ENCODE measurements around the gene RAB11FIP5.
"Not testable (repeated sequence)": the region's sequence is repeated elsewhere in the genome, so short reads cannot be mapped to it uniquely, and the experiment has no call there.

Gene RAB11FIP5

GRCh38 chr2:73069855-73070642 lies 42.7 kb downstream of the RAB11FIP5 start:
- DNase-seq = no peak

- DNase-seq = no peak
Measured at GRCh38 chr2:73069041-73069854, 43.5 kb downstream of the RAB11FIP5 start.

- DNase-seq = no peak
Measured at GRCh38 chr2:73068147-73068546, 44.6 kb downstream of the RAB11FIP5 start.

GRCh38 chr2:73067043-73067442 lies 45.7 kb downstream of the RAB11FIP5 start:
- no peak for DNase-seq

- not testable (repeated sequence) for DNase-seq
Measured at GRCh38 chr2:73065070-73065469, 47.7 kb downstream of the RAB11FIP5 start.

GRCh38 chr2:73063909-73064875 lies 48.6 kb downstream of the RAB11FIP5 start:
- no peak for DNase-seq

- DNase-seq = no peak
Measured at GRCh38 chr2:73063472-73063871, 49.3 kb downstream of the RAB11FIP5 start.

GRCh38 chr2:73059106-73059505 lies 53.6 kb downstream of the RAB11FIP5 start:
- no peak for DNase-seq

GRCh38 chr2:73054980-73055379 lies 57.8 kb downstream of the RAB11FIP5 start:
- DNase-seq = no peak

- DNase-seq = no peak
Measured at GRCh38 chr2:73053316-73054114, 59.2 kb downstream of the RAB11FIP5 start.

- DNase-seq = no peak
Measured at GRCh38 chr2:73050121-73050545, 62.6 kb downstream of the RAB11FIP5 start.

GRCh38 chr2:73043929-73044832 lies 68.6 kb downstream of the RAB11FIP5 start:
- no peak for DNase-seq

GRCh38 chr2:73043276-73043675 lies 69.5 kb downstream of the RAB11FIP5 start:
- no peak for DNase-seq

- DNase-seq = no peak
Measured at GRCh38 chr2:73037947-73038585, 74.7 kb downstream of the RAB11FIP5 start.

- no peak for DNase-seq
Measured at GRCh38 chr2:73036766-73037165, 76.0 kb downstream of the RAB11FIP5 start.

- DNase-seq = no peak
Measured at GRCh38 chr2:73035899-73036711, 76.6 kb downstream of the RAB11FIP5 start.

- DNase-seq = no peak
Measured at GRCh38 chr2:73034661-73035375, 77.9 kb downstream of the RAB11FIP5 start.

GRCh38 chr2:73033766-73034381 lies 78.9 kb downstream of the RAB11FIP5 start:
- DNase-seq = no peak
